ENCODE measurements around the gene SLBP. TPM values are rescaled to one million over a fixed set of nuclear protein-coding genes. Genes with fewer than 3 reads are reported as not detected.

SLBP gene
- total RNA-seq, 2 experiments from 2014 or later = 45.8 to 47.6 TPM

DNA sequence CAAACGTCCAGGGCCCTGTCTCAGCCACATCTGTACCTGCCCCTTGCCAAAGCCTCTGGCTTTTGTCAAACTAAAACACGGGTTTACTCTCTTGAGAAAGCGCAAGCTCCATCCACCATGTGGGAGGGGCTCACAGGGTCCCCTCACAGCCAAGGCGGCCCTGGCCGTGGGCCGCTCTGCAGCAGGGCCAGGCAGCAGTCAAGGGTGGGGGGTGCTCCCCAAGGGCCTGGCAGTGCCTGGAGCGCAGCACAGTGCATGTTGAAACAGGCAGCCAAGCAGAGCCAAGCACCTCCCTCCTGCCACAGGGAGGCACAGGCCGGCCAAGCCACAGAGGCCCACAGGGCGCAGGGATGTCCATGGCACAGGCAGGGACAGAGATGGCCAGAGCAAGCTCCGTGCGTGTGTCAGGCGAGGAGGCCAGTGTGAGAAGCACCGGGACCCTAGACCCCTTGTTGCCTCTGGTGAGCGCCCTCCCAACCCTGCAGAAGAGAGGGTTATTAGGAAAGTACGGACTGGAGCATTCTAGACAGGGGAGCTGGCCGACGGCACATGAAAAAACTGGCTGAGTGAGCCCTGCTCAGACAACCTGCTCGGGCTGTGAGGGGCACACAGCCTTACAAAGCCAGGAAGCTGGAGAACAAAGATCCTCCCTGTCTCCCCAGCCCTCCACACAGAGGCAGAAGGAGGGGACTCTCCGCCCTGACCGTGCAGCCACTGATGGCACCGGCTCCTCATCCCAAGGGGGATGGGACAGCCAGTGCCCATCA lies 67.0 kb downstream of the SLBP start:
- peaks cover 8% of the 10 kb centered on the region for H3K4me1 ChIP-seq (ENCODE audit: insufficient read depth, low read length)
- no peaks in the 10 kb centered on the region for H3K9me3 ChIP-seq (ENCODE audit: control insufficient read depth in 1 of 2, insufficient read depth in 1 of 2, low read length in 2 of 2)
- Mint-ChIP-seq H3K36me3 (ENCODE audit: low read depth) (no peaks in the 10 kb centered on the region), H3K4me1 (ENCODE audit: low read depth) (no peaks in the 10 kb centered on the region), H3K27ac (no peak overlapping the region), H3K27me3 (no peaks in the 10 kb centered on the region), H3K4me3 (no peak overlapping the region), H3K9me3 (no peaks in the 10 kb centered on the region)
- H3K27ac ChIP-seq (ENCODE audit: low read depth in 1 of 2, low read length in 2 of 2) = no peak overlapping the region
- ChIA-PET POLR2A (no interaction called here), CTCF (no interaction called here)
- no peak overlapping the region for H3K4me3 ChIP-seq (ENCODE audit: low read length)
- ATAC-seq (ENCODE audit: poor library complexity) (no peak), DNase-seq (no peak)
- intact Hi-C loops (cut with DNase I, micrococcal nuclease) = no loop called here
- no peaks in the 10 kb centered on the region for H3K36me3 ChIP-seq (ENCODE audit: insufficient read depth, low read length)
- H3K27me3 ChIP-seq (ENCODE audit: control insufficient read depth in 1 of 2, insufficient read depth in 2 of 2, low read length in 2 of 2) = no peaks in the 10 kb centered on the region
- TF ChIP-seq, protein P1, sequence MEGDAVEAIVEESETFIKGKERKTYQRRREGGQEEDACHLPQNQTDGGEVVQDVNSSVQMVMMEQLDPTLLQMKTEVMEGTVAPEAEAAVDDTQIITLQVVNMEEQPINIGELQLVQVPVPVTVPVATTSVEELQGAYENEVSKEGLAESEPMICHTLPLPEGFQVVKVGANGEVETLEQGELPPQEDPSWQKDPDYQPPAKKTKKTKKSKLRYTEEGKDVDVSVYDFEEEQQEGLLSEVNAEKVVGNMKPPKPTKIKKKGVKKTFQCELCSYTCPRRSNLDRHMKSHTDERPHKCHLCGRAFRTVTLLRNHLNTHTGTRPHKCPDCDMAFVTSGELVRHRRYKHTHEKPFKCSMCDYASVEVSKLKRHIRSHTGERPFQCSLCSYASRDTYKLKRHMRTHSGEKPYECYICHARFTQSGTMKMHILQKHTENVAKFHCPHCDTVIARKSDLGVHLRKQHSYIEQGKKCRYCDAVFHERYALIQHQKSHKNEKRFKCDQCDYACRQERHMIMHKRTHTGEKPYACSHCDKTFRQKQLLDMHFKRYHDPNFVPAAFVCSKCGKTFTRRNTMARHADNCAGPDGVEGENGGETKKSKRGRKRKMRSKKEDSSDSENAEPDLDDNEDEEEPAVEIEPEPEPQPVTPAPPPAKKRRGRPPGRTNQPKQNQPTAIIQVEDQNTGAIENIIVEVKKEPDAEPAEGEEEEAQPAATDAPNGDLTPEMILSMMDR (IDR thresholded peaks at IDR 0.05) = no peak

DNA sequence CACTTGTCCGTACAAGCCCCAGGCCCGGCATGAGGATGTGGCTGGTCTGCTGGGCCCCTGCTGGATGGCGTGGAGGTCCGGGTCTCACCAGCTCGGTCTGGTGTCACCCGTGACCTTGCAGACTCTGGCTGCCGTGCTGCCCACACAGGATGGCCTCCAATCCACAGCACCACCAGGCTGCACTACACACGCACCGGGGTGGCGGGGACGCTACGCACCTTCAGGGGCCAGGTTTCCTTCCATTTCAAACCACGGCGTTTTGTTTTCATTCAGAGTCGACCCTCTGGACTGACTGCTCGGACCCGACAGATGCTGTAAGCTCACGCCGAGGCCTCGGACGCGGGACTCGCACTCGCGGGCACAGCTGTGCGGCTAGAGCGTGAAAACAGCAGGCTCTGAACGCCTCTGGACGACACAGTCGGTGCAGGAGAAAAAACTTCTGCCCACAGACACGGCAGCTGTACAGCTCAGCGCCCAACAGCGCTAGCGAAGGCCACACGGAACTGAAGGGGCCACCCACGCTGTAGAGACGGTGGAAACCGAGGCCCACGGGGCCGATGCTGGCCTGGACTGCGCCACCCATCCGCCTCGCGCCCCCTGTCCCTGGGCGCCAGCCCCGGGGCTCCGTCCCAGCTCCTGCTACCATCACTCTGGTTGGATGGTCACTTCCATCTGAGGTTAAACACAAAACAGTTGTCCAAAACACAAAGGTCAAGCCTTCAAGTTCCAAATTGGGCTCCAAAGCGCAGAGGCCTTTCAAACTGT lies 68.0 kb downstream of the SLBP start:
- ChIA-PET CTCF (no interaction called here), POLR2A (no interaction called here)
- TF ChIP-seq, protein P1 (IDR thresholded peaks at IDR 0.05) = no peak
- Histone ChIP-seq H3K4me1 (ENCODE audit: insufficient read depth, low read length) (peaks cover 8% of the 10 kb centered on the region), H3K27me3 (ENCODE audit: control insufficient read depth in 1 of 2, insufficient read depth in 2 of 2, low read length in 2 of 2) (no peaks in the 10 kb centered on the region), H3K36me3 (ENCODE audit: insufficient read depth, low read length) (no peaks in the 10 kb centered on the region), H3K9me3 (ENCODE audit: control insufficient read depth in 1 of 2, insufficient read depth in 1 of 2, low read length in 2 of 2) (no peaks in the 10 kb centered on the region), H3K4me3 (ENCODE audit: low read length) (no peak overlapping the region), H3K27ac (ENCODE audit: low read depth in 1 of 2, low read length in 2 of 2) (no peak overlapping the region)
- no peaks in the 10 kb centered on the region for H3K4me1 Mint-ChIP-seq (ENCODE audit: low read depth)
- no peak overlapping the region for H3K27ac Mint-ChIP-seq
- intact Hi-C loops (cut with DNase I, micrococcal nuclease) = no loop called here
- H3K9me3 Mint-ChIP-seq = no peaks in the 10 kb centered on the region
- H3K27me3 Mint-ChIP-seq = no peaks in the 10 kb centered on the region
- no peak for DNase-seq
- H3K4me3 Mint-ChIP-seq = no peak overlapping the region
- no peak for ATAC-seq (ENCODE audit: poor library complexity)
- no peaks in the 10 kb centered on the region for H3K36me3 Mint-ChIP-seq (ENCODE audit: low read depth)

Other genes starting within 250 kb of the SLBP start
- gene FAM53A, start 28.0 kb downstream of the SLBP start, total RNA-seq = 1 to 10 TPM in 1 of 2 experiments, under 1 TPM in 1; 0.93 to 2.4 TPM
- gene TMEM129, start 9.0 kb upstream of the SLBP start, total RNA-seq = 10 to 100 TPM; 17.2 to 17.6 TPM
- 100 to 1,000 TPM; 123 TPM for gene TACC3, start 9.2 kb upstream of the SLBP start, total RNA-seq
- gene FGFR3, start 81.0 kb upstream of the SLBP start, total RNA-seq = under 1 TPM in 1 of 2 experiments, not detected in 1; 0.33 TPM
- gene LETM1, start 143.8 kb upstream of the SLBP start, total RNA-seq = 10 to 100 TPM; 21.2 to 25.2 TPM
- gene NSD2, start 159.1 kb upstream of the SLBP start, total RNA-seq = 10 to 100 TPM; 42.4 to 45.8 TPM